ENCODE results near the gene NUP58. TPM values are rescaled to one million over a fixed set of nuclear protein-coding genes. Genes with fewer than 3 reads are reported as not detected.

The NUP58 gene
- total RNA-seq, 4 donors from 2014 or later = 39.3 to 56.5 (median 45.7) TPM

GRCh38 chr13:25295228-25295627, 6.2 kb upstream of the NUP58 start:
- TF ChIP-seq POLR2A (IDR thresholded peaks at IDR 0.05) = no peak
- TF ChIP-seq CTCF (IDR thresholded peaks at IDR 0.05) = no peak
- DNase-seq (ENCODE audit: low spot score in 2 of 2) = no peak
- 91 to 95% methylated on average over 3 of the region's 3 CpGs for WGBS, 2 donors
- H3K4me3 ChIP-seq (ENCODE audit: low read depth, poor library complexity, severe bottlenecking) = no peak overlapping the region
- intact Hi-C loops (cut with DNase I; ENCODE audit: low total_unique reads) = no loop called here

GRCh38 chr13:25295701-25296100, 5.7 kb upstream of the NUP58 start:
- TF ChIP-seq POLR2A (IDR thresholded peaks at IDR 0.05) = no peak
- TF ChIP-seq CTCF (IDR thresholded peaks at IDR 0.05) = no peak
- 55 to 71% methylated on average over 3 of the region's 3 CpGs for WGBS, 2 donors
- DNase-seq (ENCODE audit: low spot score in 2 of 2) = no peak
- H3K4me3 ChIP-seq (ENCODE audit: low read depth, poor library complexity, severe bottlenecking) = no peak overlapping the region
- intact Hi-C loops (cut with DNase I; ENCODE audit: low total_unique reads) = no loop called here

- no peak for TF ChIP-seq POLR2A (IDR thresholded peaks at IDR 0.05)
- no peak for TF ChIP-seq CTCF (IDR thresholded peaks at IDR 0.05)
- WGBS, 2 donors = 33 to 35% methylated on average over 27 to 32 of the region's 33 CpGs
- DNase-seq (ENCODE audit: low spot score in 2 of 2) = peak in 1 of 2 donors; percentile 83
- intact Hi-C loops (cut with DNase I; ENCODE audit: low total_unique reads) = no loop called here
- H3K4me3 ChIP-seq (ENCODE audit: low read depth, poor library complexity, severe bottlenecking) = peak overlapping the region; percentile 33
These were observed 521 bp upstream of the NUP58 start for GRCh38 chr13:25300861-25301346.

GRCh38 chr13:25302121-25302520, 696 bp downstream of the NUP58 start:
- H3K4me3 ChIP-seq (ENCODE audit: low read depth, poor library complexity, severe bottlenecking) = peak overlapping the region; percentile 65
- 2 to 7% methylated on average over 7 of the region's 7 CpGs for WGBS, 2 donors
- DNase-seq (ENCODE audit: low spot score in 2 of 2) = no peak
- intact Hi-C loops (cut with DNase I; ENCODE audit: low total_unique reads) = no loop called here
- TF ChIP-seq CTCF (IDR thresholded peaks at IDR 0.05) (no peak), POLR2A (IDR thresholded peaks at IDR 0.05) (no peak)

GRCh38 chr13:25306671-25307464, 5.4 kb downstream of the NUP58 start:
- intact Hi-C loops (cut with DNase I; ENCODE audit: low total_unique reads) = no loop called here
- TF ChIP-seq POLR2A (IDR thresholded peaks at IDR 0.05) (no peak), CTCF (IDR thresholded peaks at IDR 0.05) (no peak)
- no peak overlapping the region for H3K4me3 ChIP-seq (ENCODE audit: low read depth, poor library complexity, severe bottlenecking)
- 94 to 95% methylated on average over 7 of the region's 7 CpGs for WGBS, 2 donors
- no peak for DNase-seq (ENCODE audit: low spot score in 2 of 2)
